MCF 10A (cell line): ENCODE results near the gene GTF2IRD1. TPM values are rescaled to one million over a fixed set of nuclear protein-coding genes. Genes with fewer than 3 reads are reported as not detected.
A peak's percentile ranks its signal among the peaks of the same experiment; 100 is the strongest.
"Not testable (repeated sequence)": the region's sequence is repeated elsewhere in the genome, so short reads cannot be mapped to it uniquely, and the experiment has no call there.

ENCODE experiments used
- BruUV-seq: library from RNA; stranded (reverse); fragments of 400-500 nt; replicated peaks from 2 replicates; lab custom pipeline; 2021; lab: Mats Ljungman, UMichigan
- CTCF ChIA-PET: fragments of 300-600 bp; sonication (Branson Sonifier 250); formaldehyde crosslinking; extraction: SDS; loops from one replicate; lab custom pipeline; 2021; ENCODE audit warnings: antibody characterized with exemption, inconsistent platforms; lab: Yijun Ruan, JAX
- POLR2A ChIA-PET: fragments of 300-600, 350-650 bp; sonication (Branson Sonifier 250); formaldehyde crosslinking; extraction: SDS; loops from one replicate; lab custom pipeline; 2020; ENCODE audit warnings: antibody characterized with exemption, inconsistent platforms; lab: Yijun Ruan, JAX
- DNase-seq: peaks from one replicate; pipeline ENCODE4 v3.0.0-alpha.2; 2018; ENCODE audit not compliant: unreplicated experiment
- H3K27ac Mint-ChIP-seq: one replicate; pipeline ENCODE4 v1.8.0; 2022; ENCODE audit warnings: mild to moderate bottlenecking, low read depth, mixed read lengths; ENCODE audit not compliant: unreplicated experiment
- H3K27me3 Mint-ChIP-seq: one replicate; pipeline ENCODE4 v1.8.0; 2022; ENCODE audit warnings: mixed read lengths; ENCODE audit not compliant: insufficient read depth, unreplicated experiment
- H3K36me3 Mint-ChIP-seq: one replicate; pipeline ENCODE4 v1.8.0; 2022; ENCODE audit warnings: mild to moderate bottlenecking, moderate library complexity, mixed read lengths; ENCODE audit not compliant: insufficient read depth, unreplicated experiment
- H3K4me1 Mint-ChIP-seq: one replicate; pipeline ENCODE4 v1.8.0; 2022; ENCODE audit warnings: mixed read lengths; ENCODE audit not compliant: insufficient read depth, unreplicated experiment
- H3K4me3 Mint-ChIP-seq: one replicate; pipeline ENCODE4 v1.8.0; 2022; ENCODE audit warnings: mild to moderate bottlenecking, moderate library complexity, mixed read lengths; ENCODE audit not compliant: unreplicated experiment
- H3K9me3 Mint-ChIP-seq: one replicate; pipeline ENCODE4 v1.8.0; 2022; ENCODE audit warnings: mixed read lengths; ENCODE audit not compliant: unreplicated experiment
- CTCF ChIP-seq: fragments of 200-600 bp; IDR thresholded peaks from one replicate; pipeline ENCODE4 v1.8.0; 2022; ENCODE audit warnings: antibody characterized with exemption, mild to moderate bottlenecking; ENCODE audit not compliant: unreplicated experiment
- intact Hi-C: fragments of 100-400 bp; cut with micrococcal nuclease; formaldehyde crosslinking; loops from 2 replicates; pipeline ENCODE4 v1.14.1; 2022
- total RNA-seq: library from RNA; stranded (reverse); gene quantifications from 2 replicates; pipeline ENCODE4 v1.2.3, GENCODE V29; 2022

The GTF2IRD1 gene
- total RNA-seq, 1 experiment from 2014 or later, result 77.6 TPM

GRCh38 chr7:74495112-74496086, 41.7 kb downstream of the GTF2IRD1 start:
- ChIA-PET CTCF (interaction anchor here (0.6 to 1.4 kb wide), 2 partner anchors 71 to 94 kb away, joined by 4 read pairs; no protein-coding TSS in a partner anchor), POLR2A (interaction anchor here (1.0 kb wide), 1 partner anchor 12 kb away, joined by 4 read pairs; no protein-coding TSS in a partner anchor)
- Mint-ChIP-seq H3K27me3 (no peaks in the 10 kb centered on the region), H3K36me3 (peaks cover 39% of the 10 kb centered on the region), H3K4me1 (peaks cover 26% of the 10 kb centered on the region), H3K27ac (no peak overlapping the region), H3K9me3 (peaks cover 7% of the 10 kb centered on the region), H3K4me3 (no peak overlapping the region)
- TF ChIP-seq CTCF, result no peak
- intact Hi-C loops, result no loop called here
- no peak for DNase-seq
- no TSS peak for BruUV-seq

- Mint-ChIP-seq H3K36me3 (peaks cover 43% of the 10 kb centered on the region), H3K9me3 (peaks cover 7% of the 10 kb centered on the region), H3K27ac (no peak overlapping the region), H3K4me1 (peaks cover 26% of the 10 kb centered on the region), H3K27me3 (no peaks in the 10 kb centered on the region), H3K4me3 (no peak overlapping the region)
- intact Hi-C loops, result no loop called here
- TF ChIP-seq CTCF, result no peak
- ChIA-PET CTCF (no interaction called here), POLR2A (no interaction called here)
- no TSS peak for BruUV-seq
- no peak for DNase-seq
Measured at GRCh38 chr7:74496272-74496671, 42.6 kb downstream of the GTF2IRD1 start.

- Mint-ChIP-seq H3K4me1 (peaks cover 26% of the 10 kb centered on the region), H3K36me3 (peaks cover 38% of the 10 kb centered on the region)
- intact Hi-C loops, H3K4me3 Mint-ChIP-seq, H3K27me3 Mint-ChIP-seq, BruUV-seq, H3K9me3 Mint-ChIP-seq, H3K27ac Mint-ChIP-seq, DNase-seq, POLR2A ChIA-PET: not testable (repeated sequence)
- CTCF ChIA-PET, result interaction anchor here (0.8 kb wide), 1 partner anchor 9 kb away, joined by 3 read pairs; no protein-coding TSS in a partner anchor
Measured at GRCh38 chr7:74496773-74497172, 43.1 kb downstream of the GTF2IRD1 start.

GRCh38 chr7:74498354-74498753, 44.6 kb downstream of the GTF2IRD1 start:
- Mint-ChIP-seq H3K4me3 (no peak overlapping the region), H3K27me3 (no peaks in the 10 kb centered on the region), H3K9me3 (no peaks in the 10 kb centered on the region), H3K36me3 (peaks cover 24% of the 10 kb centered on the region), H3K4me1 (peaks cover 26% of the 10 kb centered on the region), H3K27ac (peak overlapping the region; percentile 4)
- no peak for DNase-seq
- CTCF ChIA-PET, result interaction anchor here (0.7 to 1.1 kb wide), 3 partner anchors 11 to 761 kb away, joined by 3 to 4 read pairs (median 3); no protein-coding TSS in a partner anchor
- no TSS peak for BruUV-seq
- TF ChIP-seq CTCF, result no peak
- POLR2A ChIA-PET, result interaction anchor here (0.9 to 1.5 kb wide), 3 partner anchors 9 to 25 kb away, joined by 3 to 4 read pairs (median 3); no protein-coding TSS in a partner anchor
- intact Hi-C loops, result no loop called here
